HG03159 (cell line): Measurements from ENCODE around the gene KLF14.
"Not testable (repeated sequence)": the region's sequence is repeated elsewhere in the genome, so short reads cannot be mapped to it uniquely, and the experiment has no call there.

Source experiments
- ATAC-seq: cut with Tn5 transposase; IDR thresholded peaks from one replicate; pipeline ENCODE4 v1.9.1; 2021; ENCODE audit warnings: mild to moderate bottlenecking, moderate library complexity; ENCODE audit not compliant: unreplicated experiment

The KLF14 gene

DNA sequence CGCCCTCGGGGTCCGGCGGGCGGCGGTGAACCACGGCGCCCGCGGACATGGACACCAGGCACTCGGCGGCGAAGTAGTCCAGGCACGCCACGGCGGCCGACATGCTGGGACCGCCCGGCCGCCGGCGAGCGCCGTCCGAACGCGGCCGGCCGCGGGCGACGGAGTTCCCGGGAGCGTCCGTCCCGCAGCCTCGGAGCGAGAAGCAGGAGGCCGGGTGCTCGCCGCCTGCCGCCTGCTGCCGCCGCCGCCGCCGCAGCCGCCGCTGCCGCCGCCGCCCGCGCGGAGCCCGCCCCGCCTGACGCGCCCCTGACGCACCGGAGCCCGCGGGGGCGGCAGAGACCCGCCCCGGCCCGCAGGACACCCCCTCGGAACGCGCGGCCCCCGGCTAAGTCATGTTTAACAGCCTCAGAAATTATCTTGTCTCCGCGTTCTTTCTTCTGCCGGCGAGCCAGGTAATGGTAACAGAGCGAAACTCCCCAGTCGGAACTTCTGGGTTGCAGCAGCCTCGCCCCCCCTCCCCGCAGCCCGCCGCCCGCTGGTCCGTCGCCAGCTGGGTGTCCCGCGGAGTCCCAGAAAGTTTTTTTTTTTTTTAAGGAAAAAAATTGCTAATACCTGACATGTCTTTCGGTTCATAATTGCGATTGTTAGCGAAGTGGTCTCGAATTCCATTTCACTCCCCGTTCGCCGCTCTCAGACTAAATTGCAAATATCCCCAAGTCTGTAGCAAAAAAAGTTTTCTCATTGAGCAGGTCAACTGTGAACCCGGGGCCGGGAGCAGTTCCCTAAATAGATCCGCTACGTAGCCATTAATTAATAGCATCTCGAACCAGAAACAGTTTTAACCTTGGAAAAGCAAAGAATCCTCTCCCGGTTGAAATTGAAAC, at the start of gene KLF14:
KLF14 (minus strand) TSS at position 277 of the 884 bp plus-strand sequence; CDS start at position 103, 174 bp downstream.
- ATAC-seq = no peak

DNA sequence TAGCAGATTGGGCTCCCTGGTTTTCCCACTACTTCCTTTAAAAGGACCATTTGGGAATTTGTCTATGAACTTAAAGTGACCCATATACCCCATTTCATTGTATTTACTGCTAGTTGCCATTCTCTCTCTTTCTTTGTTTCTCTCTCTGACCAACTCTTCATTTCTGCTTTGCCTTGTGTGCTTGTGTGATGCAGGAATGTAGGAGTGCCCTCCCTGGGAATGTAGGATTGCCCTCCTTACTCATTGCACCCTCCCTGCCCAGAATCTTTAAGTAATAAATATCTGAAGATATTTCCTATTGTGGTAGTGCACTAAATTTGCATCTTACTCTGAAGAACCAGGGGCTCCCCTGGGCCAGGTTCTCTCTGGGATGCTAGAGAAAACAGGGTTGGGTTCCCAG, 47.3 kb upstream of the KLF14 start:
- no peak for ATAC-seq

DNA sequence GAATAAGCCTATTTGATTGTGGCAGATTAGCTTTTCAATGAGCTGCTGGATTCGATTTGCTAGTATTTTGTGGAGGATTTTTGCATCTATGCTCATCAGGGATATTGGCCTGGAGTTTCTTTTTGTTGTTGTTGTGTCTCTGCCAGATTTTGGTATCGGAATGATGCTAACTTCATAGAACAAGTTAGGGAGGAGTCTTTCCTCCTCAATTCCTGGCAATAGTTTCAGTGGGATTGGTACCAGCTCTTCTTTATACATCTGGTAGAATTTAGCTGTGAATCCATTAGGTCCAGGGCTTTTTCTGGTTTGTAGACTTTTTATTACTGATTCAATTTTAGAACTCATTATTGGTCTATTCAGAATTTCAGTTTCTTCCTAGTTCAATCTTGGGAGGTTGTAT, 43.4 kb upstream of the KLF14 start:
- ATAC-seq = no peak

DNA sequence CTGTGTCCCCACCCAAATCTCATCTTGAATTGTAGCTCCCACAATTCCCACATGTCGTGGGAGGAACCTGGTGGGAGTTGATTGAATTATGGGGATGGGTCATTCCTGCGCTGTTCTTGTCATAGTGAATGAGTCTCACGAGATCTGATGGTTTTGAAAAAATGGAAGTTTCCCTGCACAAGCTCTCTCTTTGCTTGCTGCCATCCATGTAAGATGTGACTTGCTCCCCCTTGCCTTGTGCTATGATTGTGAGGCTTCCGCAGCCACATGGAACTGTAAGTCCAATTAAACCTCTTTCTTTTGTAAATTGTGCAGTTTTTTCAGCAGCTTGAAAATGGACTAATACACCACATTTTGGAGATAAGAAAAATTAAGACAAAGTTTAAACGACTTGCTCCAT, 38.4 kb upstream of the KLF14 start:
- not testable (repeated sequence) for ATAC-seq

DNA sequence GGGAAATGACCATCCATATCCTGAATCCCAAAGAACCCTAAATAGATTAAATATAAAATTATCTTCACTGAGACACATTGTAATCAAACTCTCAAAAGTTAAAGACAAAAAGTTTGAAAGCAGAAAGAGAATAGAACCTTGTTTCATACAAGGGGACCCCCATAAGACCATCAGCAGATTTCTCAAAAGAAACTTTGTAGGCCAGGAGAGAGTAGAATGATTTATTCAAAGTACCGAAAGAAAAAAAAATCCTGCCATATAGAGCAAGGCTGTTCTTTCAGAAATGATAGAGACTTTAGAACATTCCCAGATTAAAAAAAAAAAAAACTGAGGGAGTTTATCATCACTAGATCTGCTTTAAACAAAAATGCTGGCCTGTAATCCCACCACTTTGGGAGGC, 34.8 kb upstream of the KLF14 start:
- no peak for ATAC-seq

DNA sequence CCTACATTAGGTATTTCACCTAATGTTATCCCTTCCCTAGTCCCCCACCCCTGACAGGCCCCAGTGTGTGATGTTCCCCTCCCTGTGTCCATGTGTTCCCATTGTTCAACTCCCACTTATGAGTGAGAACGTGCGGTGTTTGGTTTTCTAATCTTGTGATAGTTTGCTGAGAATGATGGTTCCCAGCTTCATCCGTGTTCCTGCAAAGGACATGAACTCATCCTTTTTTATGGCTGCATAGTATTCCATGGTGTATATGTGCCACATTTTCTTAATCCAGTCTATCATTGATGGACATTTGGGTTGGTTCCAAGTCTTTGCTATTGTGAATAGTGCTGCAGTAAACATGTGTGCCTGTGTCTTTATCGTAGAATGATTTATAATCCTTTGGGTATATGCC, 30.6 kb upstream of the KLF14 start:
- ATAC-seq = not testable (repeated sequence)

DNA sequence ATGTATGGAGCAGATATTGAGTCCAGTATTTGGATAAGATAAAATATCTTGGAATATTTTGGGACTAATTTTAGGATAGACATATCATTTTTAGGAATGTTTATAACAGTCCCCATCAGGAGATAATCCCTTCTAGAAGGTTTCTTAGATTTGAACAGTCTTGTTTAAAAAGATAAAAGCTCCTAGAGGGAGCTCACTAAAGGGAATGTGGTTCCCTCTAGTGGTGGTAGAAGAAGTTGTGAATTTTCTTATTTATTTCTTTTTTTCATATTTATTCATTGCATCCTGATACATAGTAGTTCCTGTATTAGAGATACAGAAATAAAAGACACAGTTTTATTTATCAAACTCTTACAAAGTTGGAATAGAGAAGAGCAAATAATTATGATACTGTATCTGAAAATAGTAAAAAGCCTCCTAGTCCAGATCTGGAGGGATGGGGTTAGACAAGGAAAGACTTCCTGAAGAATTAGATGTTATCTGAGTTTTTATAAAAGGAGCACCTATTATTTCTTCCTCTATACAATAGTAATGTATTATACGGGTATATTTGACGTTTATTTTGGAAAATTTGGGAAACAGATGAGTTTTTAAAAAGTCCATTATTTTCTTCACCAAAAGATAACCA, 24.5 kb upstream of the KLF14 start:
- no peak for ATAC-seq

DNA sequence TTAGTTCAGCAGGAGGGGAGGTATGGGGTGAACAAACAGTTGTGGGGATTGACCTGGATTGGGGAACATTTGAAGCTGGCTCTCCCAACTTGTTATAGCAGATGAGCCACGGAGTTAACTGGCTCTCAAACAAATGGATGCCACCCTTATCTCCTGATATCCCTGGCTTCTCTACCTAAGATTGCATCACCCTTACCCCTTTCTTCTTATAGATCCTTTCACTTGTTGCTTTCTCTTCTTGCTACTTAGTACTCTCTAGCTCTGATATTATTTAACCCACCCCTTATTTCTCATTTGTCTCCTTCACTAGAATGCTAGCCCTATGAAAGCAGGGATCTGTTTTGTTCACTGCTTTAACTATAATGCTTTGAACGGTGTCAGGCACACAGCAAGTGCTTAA, 22.3 kb upstream of the KLF14 start:
- ATAC-seq = no peak

DNA sequence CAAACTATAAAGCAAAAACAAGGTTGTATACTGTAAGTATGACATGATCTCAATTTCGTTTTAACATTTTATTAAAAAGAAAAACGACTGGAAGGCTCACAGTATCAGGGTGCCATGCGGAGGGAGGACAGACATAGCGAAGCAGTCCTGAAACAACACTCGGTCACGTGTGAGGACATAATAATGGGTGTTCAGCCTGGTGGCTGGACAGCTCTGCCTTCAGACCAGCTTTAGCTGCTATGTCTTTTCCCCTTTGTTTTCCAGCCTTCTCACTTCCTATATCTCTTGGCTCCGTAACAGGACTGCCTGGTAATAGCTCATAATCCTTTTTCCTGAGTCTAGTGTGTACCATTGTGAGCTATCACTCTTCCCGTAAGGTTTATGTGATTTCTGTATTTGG, 18.4 kb upstream of the KLF14 start:
- no peak for ATAC-seq

DNA sequence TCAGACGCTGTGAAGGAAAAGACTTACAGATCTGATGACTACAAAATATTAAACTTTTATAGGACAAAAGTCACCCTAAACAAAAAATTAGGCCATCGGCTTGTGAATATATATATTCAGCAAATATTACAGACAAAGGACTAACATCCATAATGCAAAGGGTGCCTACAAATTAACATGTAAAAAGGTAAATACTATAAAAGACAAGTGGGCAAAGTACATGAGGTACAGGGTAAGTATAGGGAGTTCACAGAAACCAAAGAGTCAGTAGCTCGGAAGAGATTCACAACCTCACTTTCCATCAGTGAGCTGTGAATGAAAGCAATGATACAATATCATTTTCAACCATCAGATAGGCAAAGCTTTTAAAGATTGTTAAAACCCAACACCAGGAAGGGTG, 16.7 kb upstream of the KLF14 start:
- no peak for ATAC-seq

DNA sequence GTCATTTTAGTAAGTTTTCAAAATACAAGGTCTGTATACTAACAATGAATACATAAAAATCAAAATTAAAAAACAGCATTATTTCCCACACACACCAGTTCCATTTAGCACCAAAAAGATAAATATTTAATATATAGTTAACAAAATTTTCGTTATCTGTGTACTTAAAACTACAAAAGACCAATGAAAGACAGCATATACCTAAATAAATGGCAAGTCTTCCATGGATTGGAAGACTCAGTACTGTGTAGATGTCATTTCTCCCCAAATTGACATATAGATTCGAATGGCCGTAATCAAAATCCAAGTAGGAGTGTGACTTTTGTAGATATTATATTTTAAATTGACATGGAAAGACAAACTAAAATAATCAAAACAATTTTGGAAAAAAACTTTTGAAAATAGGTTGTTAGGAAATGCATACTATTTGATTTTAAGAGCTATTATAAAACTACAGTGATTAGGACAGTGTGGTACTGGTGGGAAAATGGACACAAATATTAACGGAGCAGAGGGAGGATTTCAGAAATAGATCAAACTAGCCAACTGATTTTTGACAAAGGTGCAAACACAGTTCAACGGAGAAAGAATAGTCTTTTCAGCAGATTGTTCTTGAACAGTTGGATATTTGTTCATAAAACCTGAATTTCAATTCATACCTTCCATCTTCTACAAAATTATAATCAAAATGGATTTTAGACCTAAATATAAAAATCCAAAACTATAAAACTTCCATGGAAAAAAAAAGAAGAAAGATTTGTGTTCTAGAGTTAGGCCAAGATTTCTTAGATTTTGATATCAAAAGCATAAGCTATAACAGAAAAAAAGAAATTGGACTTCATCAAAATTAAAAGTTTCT, 14.8 kb upstream of the KLF14 start:
- ATAC-seq = no peak

DNA sequence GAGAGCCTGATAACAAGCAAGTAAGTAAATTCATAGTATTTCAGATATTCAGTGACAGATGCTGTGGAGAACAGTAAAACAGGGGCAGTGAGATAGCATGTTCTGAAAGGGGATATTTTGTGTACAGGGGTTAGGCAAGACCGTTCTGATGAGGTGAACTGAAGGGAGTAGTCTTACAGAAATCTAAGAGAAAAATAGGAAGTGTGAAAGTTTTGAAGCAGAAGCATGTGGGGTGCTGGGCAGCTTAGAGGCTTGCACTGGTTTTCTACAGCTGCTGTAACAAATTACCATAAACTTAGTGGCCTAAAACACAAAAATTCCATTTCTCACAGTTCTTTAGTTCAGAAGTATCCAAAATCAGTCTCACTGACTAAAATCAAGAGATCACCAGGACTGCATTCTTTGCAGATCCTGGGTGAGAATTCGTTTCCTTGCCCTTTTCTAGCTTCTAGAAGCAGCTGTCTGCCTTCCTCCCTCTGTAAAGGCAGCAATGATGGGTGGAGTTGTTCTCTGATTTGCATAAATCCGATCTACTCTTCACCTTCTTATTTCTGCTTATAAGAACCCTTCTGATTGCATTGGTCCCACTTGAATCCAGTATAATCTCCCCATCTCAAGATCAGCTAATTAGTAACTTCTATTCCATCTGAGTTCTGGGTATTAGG, 7.5 kb upstream of the KLF14 start:
- no peak for ATAC-seq

DNA sequence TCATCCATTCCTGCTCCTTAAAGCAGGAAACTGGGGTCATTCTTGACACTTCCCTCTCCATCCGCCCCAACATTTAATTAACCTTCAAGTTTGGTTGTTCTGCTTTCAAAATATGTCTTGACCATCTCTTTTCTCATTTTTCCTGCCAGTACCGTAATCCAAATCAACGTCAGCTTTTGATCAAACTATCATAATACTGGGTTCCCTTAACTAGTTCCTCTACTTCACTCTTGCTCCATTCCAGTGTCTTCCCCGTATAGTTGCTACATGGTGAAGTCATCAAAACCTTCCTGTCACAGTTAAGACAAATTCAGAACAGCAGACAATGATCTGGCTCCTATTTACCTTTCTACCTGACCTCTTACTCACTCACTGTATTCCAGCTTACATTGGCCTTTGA, 6.6 kb upstream of the KLF14 start:
- ATAC-seq = no peak

DNA sequence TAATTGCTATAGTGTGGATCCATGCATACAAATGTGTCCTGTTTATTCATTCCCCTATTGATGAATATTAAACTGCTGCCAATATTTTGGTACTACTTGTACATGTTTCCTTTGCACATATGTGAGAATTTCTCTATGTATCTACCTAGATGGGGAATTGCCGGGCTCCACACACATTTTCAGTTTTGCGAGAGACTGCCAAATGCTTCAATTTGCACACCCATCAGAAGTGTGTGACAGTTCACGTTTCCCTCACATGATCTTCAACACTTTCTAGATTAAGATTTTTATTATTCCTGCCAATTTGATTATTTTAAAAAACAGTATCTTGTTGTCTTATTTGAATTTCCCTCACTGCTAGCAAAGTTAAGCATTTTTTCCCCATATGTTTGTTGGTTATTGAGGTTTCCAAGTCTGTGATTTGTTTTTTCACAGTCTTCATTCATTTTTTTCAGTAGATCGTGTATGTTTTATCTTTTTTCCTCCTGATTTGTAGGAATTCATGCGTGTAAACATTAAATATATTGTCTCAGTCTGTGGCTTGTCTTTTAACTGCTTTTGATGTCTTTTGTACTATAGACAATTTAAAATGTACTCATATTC, 2.4 kb upstream of the KLF14 start:
- ATAC-seq = no peak

DNA sequence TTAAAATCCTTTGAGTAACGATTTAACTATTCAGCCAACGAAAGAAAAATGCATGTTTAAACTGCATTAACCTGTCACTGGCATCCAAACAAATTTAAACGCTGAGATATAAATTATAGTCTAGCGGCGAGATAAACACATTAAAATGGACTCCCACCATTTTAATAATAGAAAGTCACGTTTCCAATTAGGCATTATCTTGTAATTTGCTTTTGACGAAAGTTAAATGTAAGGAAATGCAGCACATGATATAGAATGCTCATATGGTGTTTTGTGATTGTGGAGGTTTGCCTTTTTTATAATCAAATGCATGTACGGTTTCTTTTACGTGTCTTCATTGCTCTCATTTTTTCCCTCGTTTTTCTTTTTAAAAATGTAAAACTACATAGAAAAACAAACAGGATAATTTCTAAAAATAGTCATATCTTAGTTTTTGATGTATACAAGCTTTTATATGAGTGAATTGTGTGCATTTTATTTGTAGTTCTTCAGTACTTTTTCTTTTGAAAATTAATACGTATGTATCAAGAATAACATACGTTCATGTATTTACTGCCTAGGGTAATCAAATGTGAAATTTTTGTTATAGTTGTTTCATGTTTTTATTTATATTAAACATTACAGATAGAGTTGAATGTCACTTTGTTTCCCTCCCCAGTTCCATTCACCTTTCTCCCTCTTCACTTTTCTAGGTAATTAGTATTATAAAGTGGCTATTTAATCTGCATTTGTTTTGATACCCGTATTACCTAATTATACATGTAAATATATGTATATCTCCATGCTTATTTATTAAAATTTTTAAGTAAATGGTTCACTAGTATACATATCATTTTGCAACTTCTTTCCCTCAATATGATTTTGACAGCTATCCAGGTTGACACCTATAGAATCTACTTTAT, 1.1 kb upstream of the KLF14 start:
- no peak for ATAC-seq

DNA sequence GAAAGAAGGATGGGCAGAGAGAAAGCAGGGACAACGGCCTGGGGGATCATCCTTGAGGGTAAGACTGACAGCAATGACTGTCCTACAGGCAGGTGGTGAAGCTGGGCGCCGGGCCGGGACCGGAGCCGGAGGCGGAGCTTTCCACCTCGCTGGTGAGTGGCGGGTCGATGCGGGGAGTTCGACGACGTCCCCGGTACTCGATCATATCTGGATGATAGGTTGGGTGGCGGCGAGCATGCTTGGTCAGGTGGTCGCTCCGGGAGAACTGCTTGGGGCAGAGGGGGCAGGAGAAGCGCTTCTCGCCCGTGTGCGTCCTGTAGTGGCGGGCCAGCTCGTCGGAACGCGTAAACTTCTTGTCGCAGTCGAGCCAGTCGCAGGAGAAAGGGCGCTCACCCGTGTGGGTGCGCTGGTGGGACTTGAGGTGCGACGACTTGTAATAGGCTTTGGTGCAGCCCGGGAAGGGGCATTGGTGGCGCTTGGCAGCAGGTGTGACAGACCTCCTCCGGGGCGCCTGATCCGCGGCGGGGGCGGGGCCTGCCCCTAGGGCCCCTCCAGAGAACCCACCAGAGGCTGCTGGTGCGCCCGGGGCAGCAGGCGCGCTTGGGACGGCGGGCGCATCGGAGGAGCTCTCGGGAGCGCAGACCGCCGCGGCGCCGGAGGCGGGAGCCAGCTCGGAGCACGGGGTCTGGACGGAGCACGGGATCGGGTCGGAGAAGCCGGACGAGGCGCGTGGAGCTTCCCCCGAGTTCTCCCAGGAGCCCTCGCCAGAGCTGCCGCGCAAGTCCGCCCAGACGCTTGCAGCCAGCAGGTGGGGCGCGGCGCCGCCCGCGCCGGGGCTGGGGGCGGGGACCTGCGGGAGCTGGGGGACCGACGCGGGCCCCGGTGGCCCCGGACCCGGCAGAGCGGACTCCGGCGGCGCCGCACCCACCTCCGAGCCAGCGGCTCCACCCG, 752 bp downstream of the KLF14 start:
- no peak for ATAC-seq

DNA sequence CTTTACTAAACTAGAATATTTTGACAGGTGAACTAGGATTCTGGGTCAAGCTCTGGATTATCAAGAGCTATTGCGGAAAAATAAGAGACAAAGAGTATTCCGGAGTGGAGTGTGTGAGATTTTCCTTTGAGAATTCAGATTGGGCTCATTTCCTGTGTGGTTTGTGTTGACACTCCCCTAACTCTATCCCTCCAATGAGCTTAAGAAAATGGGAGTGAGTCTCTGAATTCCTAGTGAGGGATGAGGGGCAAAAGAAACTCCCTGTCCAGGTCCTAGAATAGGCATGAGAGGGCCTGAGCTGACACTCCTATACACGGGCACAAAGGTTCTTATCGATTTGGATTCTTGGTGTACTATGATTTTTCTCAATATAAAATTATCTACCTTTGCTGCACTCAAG, 10.2 kb downstream of the KLF14 start:
- ATAC-seq = no peak

DNA sequence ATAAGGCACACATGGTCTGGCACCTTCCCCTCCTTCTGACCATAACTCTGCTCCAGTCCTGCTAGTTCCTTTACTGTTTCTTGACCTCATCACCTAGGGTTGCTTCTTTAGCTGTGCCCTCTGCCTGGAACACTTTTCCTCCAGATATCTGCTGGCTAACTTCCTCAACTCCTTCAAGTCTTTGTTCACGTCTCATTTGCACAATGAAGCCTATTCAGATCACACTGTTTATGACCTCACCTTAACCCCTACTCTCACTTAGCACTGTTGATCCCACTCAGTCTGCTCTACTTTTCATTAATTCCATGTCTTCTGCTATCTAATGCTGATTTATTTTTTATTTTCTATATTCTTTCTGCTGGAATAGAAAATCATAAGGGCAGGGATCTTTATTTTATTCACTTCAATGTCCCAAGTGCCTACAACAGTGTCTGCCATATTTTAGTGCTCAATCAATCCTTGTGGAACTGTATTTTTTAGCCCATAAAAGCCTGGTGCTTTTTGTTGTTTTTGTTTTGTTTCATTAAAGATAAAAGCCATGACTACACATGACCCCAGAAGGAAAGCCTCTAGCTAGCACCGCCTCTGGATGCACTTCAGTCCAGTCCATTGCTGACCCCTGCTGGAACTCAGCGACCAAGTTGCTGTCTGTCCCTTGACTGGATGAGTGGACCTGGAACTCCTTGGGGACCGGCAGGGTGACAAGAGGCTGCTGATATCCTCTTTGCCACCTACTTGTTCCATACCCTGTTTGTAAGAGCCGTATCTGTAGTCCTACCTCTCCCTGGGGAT, 12.3 kb downstream of the KLF14 start:
- no peak for ATAC-seq
